Measurements from ENCODE around the gene PLCD1. TPM values are rescaled to one million over a fixed set of nuclear protein-coding genes. Genes with fewer than 3 reads are reported as not detected.
"Not testable (repeated sequence)": the region's sequence is repeated elsewhere in the genome, so short reads cannot be mapped to it uniquely, and the experiment has no call there.

The PLCD1 gene
- total and polyA plus RNA-seq, 8 donors = 7.5 to 15.6 (median 10.1) TPM

DNA sequence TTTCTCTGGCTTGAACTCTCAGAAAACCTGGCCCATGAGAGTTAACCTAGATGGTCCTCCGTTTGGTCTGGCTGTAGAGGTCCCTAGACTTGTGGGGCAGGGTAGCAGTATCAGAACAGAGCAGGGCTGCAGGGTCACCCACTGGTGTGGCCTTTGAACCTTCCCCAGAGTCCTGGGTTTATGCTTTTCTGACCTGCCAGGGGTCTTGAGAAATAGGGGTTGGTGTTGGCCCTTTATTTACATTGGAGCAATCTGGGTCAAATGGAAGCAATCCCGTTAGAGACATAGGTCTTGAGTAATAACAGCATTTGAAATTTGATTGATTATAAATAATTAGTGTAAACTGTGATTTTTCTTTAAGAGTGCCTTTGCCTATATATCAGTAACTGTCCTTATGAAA is 33.4 kb upstream of the PLCD1 start:
- Histone ChIP-seq H3K27ac (no peak overlapping the region), H3K27me3 (no peaks in the 10 kb centered on the region), H3K36me3 (no peaks in the 10 kb centered on the region), H3K9me3 (no peaks in the 10 kb centered on the region), H3K4me1 (no peaks in the 10 kb centered on the region), H3K4me3 (no peak overlapping the region)
- no peak for ATAC-seq
- intact Hi-C loops (cut with DNase I) = no loop called here
- DNase-seq = no peak
- TF ChIP-seq, protein P1, sequence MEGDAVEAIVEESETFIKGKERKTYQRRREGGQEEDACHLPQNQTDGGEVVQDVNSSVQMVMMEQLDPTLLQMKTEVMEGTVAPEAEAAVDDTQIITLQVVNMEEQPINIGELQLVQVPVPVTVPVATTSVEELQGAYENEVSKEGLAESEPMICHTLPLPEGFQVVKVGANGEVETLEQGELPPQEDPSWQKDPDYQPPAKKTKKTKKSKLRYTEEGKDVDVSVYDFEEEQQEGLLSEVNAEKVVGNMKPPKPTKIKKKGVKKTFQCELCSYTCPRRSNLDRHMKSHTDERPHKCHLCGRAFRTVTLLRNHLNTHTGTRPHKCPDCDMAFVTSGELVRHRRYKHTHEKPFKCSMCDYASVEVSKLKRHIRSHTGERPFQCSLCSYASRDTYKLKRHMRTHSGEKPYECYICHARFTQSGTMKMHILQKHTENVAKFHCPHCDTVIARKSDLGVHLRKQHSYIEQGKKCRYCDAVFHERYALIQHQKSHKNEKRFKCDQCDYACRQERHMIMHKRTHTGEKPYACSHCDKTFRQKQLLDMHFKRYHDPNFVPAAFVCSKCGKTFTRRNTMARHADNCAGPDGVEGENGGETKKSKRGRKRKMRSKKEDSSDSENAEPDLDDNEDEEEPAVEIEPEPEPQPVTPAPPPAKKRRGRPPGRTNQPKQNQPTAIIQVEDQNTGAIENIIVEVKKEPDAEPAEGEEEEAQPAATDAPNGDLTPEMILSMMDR (IDR thresholded peaks at IDR 0.05) = no peak
- FAIRE-seq = no peak
- WGBS, 2 donors = 55 to 58% methylated on average over 2 of the region's 2 CpGs

DNA sequence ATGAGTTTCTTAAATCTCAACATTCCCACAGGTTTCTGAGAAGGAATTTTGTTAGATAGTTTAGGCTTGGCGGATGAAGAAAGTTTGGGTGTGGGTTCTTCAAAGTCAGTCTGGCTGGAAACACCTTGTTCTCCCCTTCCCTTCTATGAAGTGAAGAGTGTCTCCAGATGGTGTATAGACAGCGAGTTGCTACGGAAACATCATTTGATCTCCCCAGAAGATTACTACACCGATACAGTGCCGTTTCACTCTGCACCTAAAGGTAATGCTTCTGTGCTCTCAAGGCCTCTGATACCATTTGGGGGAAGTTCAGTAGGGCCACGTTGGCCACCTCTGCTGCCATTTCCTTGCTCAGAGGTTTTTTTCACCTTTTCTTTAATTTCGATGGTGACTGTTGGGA is 30.1 kb upstream of the PLCD1 start:
- Histone ChIP-seq H3K36me3 (no peaks in the 10 kb centered on the region), H3K4me3 (no peak overlapping the region), H3K27ac (no peak overlapping the region), H3K4me1 (no peaks in the 10 kb centered on the region), H3K9me3 (no peaks in the 10 kb centered on the region), H3K27me3 (no peaks in the 10 kb centered on the region)
- DNase-seq = no peak
- TF ChIP-seq, protein P1 (IDR thresholded peaks at IDR 0.05) = no peak
- FAIRE-seq = no peak
- intact Hi-C loops (cut with DNase I) = no loop called here
- WGBS, 2 donors = 77 to 82% methylated on average over 7 of the region's 7 CpGs
- no peak for ATAC-seq

DNA sequence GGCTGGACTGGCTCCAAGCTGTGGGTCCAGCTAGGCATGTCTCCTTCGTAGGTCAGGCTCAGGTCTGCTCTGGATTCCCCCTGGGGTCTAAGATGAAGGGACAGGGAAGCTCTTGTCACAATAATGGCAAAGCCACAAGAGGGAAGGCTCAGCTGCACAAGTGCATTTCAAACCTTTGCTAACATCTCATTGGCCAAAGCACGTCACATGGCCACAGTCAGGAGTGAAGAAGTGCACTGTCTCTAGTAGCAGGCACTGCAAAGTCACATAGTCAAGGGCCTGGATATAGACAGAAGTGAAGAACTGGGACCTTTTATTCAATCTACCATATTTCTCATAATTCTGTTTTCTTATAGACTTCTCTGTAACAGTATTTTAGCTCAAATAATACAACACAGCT is 29.7 kb upstream of the PLCD1 start:
- WGBS, 2 donors = 82 to 85% methylated on average over 2 of the region's 2 CpGs
- no peak for DNase-seq
- intact Hi-C loops (cut with DNase I) = no loop called here
- Histone ChIP-seq H3K4me1 (no peaks in the 10 kb centered on the region), H3K36me3 (no peaks in the 10 kb centered on the region), H3K9me3 (no peaks in the 10 kb centered on the region), H3K4me3 (no peak overlapping the region), H3K27me3 (no peaks in the 10 kb centered on the region), H3K27ac (no peak overlapping the region)
- no peak for ATAC-seq
- no peak for FAIRE-seq
- TF ChIP-seq, protein P1 (IDR thresholded peaks at IDR 0.05) = no peak

DNA sequence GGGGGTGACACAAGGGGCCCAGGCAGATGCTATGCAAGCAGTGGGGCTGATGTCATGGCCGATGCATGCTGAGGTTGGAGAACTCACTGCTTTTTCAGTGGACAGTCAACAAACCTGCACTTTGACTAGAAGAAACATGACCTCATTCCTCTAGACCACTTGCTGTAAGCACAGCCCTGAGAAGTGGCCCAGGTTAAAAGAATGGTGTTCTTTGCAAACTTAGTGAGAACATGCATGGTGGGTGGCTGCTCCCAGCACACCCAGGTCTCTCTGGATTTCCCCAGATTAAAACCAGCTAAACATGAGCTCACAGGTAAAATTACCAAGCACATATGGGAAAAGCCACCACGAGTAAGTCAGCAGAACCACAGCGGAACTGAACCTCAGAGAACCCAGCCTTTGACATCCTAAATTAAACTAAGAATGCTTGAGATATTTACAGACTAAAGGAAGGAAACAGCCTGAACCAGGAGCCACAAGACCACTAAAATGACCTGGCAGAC is 25.1 kb upstream of the PLCD1 start:
- H3K9me3 ChIP-seq = no peaks in the 10 kb centered on the region
- no peak for ATAC-seq
- FAIRE-seq = no peak
- intact Hi-C loops (cut with DNase I) = no loop called here
- H3K36me3 ChIP-seq = no peaks in the 10 kb centered on the region
- H3K27me3 ChIP-seq = no peaks in the 10 kb centered on the region
- DNase-seq = no peak
- TF ChIP-seq, protein P1 (IDR thresholded peaks at IDR 0.05) = no peak
- WGBS, 2 donors = 68 to 77% methylated on average over 3 of the region's 3 CpGs
- no peak overlapping the region for H3K4me3 ChIP-seq
- no peaks in the 10 kb centered on the region for H3K4me1 ChIP-seq
- H3K27ac ChIP-seq = no peak overlapping the region

DNA sequence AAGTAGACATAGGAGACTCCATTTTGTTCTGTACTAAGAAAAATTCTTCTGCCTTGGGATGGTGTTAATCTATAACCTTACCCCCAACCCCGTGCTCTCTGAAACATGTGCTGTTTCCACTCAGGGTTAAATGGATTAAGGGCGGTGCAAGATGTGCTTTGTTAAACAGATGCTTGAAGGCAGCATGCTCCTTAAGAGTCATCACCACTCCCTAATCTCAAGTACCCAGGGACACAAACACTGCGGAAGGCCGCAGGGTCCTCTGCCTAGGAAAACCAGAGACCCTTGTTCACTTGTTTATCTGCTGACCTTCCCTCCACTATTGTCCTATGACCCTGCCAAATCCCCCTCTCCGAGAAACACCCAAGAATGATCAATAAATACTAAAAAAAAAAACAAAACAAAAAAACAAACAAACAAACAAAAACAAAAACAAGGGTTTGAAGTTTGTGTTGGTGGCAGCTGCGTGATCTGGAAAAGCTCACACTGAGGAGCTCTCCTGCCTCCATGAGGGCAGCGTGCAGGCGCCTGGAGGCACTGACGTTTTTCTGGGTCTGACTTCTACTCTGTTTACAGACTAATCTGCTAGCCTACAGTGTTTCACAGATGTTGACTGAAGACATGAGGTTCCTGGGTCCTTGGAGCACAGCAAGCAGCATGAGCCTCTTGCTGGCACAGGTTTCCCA is 24.5 kb upstream of the PLCD1 start:
- H3K27me3 ChIP-seq; intact Hi-C loops (cut with DNase I); ATAC-seq; H3K36me3 ChIP-seq; FAIRE-seq; H3K9me3 ChIP-seq; H3K4me1 ChIP-seq; H3K27ac ChIP-seq; DNase-seq; H3K4me3 ChIP-seq: not testable (repeated sequence)
- 69 to 78% methylated on average over 7 of the region's 9 CpGs for WGBS, 2 donors

DNA sequence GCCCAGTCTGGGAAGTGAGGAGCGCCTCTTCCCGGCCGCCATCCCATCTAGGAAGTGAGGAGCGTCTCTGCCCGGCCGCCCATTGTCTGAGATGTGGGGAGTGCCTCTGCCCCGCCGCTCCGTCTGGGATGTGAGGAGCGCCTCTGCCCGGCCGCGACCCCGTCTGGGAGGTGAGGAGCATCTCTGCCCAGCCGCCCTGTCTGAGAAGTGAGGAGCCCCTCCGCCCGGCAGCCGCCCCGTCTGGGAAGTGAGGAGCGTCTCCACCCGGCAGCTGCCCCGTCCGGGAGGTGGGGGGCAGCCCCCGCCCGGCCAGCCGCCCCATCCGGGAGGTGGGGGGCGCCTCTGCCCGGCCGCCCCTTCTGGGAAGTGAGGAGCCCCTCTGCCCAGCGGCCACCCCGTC is 23.8 kb upstream of the PLCD1 start:
- H3K36me3 ChIP-seq; H3K9me3 ChIP-seq; H3K4me1 ChIP-seq; H3K27me3 ChIP-seq; intact Hi-C loops (cut with DNase I); H3K27ac ChIP-seq; H3K4me3 ChIP-seq; ATAC-seq; FAIRE-seq; DNase-seq: not testable (repeated sequence)
- 85 to 93% methylated on average over 4 to 22 of the region's 32 CpGs for WGBS, 2 donors
